ENCODE measurements around the gene HELQ. TPM values are rescaled to one million over a fixed set of nuclear protein-coding genes. Genes with fewer than 3 reads are reported as not detected.
A peak's percentile ranks its signal among the peaks of the same experiment; 100 is the strongest.

HELQ gene
- total and polyA plus RNA-seq, 2 of the 13 experiments (the other 11 are each of a cell fraction or from before 2014, with no cell fraction given) = 6.6 to 10.8 TPM

DNA sequence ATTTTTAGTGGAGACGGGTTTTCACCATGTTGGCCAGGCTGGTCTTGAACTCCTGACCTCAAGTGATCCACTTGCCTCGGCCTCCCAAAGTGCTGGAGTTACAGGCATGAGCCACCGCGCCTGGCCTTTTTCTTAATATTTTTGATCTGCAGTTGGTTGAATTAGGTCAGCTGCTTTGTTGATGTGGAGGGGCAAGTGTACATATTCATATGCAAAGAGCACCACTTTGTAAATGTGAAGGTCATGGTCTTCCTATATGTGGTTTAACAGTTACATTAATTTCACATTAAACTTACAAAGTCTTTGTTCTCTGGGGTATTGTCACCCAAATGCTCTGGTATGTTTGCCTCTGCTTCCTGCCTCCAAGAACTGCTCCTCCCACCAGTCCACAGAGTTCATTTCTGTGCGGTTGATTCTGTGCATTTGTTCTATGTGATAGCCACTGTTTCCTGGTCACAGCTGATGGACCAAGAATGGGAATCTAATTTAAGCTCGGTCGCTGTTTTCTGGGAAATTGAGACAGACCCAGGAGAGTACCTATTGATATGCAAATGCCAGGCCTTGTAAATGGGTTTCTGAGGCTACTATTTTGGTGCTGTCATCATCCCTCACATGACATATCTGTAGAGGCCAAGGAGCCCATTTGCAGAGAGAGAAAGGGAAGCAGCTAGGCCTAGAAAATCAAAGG is 94.1 kb downstream of the HELQ start (continued):
- TF ChIP-seq, protein P1, sequence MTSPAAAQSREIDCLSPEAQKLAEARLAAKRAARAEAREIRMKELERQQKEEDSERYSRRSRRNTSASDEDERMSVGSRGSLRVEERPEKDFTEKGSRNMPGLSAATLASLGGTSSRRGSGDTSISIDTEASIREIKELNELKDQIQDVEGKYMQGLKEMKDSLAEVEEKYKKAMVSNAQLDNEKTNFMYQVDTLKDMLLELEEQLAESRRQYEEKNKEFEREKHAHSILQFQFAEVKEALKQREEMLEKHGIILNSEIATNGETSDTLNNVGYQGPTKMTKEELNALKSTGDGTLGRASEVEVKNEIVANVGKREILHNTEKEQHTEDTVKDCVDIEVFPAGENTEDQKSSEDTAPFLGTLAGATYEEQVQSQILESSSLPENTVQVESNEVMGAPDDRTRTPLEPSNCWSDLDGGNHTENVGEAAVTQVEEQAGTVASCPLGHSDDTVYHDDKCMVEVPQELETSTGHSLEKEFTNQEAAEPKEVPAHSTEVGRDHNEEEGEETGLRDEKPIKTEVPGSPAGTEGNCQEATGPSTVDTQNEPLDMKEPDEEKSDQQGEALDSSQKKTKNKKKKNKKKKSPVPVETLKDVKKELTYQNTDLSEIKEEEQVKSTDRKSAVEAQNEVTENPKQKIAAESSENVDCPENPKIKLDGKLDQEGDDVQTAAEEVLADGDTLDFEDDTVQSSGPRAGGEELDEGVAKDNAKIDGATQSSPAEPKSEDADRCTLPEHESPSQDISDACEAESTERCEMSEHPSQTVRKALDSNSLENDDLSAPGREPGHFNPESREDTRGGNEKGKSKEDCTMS (CRISPR knock-in tag; conservative IDR thresholded peaks at IDR 0.05) = no peak
- TF ChIP-seq PAF1 (CRISPR knock-in tag; IDR thresholded peaks at IDR 0.05) (no peak), ATM (IDR thresholded peaks at IDR 0.05; ENCODE audit: borderline replicate concordance) (no peak), CHD4 (IDR thresholded peaks at IDR 0.05; ENCODE audit: borderline replicate concordance, low read length) (peak; percentile 64; the same call in 1 of the 2 replicates), REPIN1 (CRISPR knock-in tag; IDR thresholded peaks at IDR 0.05; ENCODE audit: borderline replicate concordance, low read depth) (no peak), ZNF605 (CRISPR knock-in tag; IDR thresholded peaks at IDR 0.05) (peak; percentile 32; the same call in 1 of the 2 replicates), MEF2D (CRISPR knock-in tag; IDR thresholded peaks at IDR 0.05) (no peak), ZNF850 (CRISPR knock-in tag; conservative IDR thresholded peaks at IDR 0.05) (no peak), ZIK1 (CRISPR knock-in tag; IDR thresholded peaks at IDR 0.05; ENCODE audit: borderline replicate concordance, low read depth) (no peak), TOE1 (CRISPR knock-in tag; IDR thresholded peaks at IDR 0.05) (no peak), ZFP36 (IDR thresholded peaks at IDR 0.05; ENCODE audit: borderline replicate concordance, low read depth, low read length, partially characterized antibody) (no peak), ZNF75D (CRISPR knock-in tag; IDR thresholded peaks at IDR 0.05; ENCODE audit: borderline replicate concordance) (no peak), ZNF777 (CRISPR knock-in tag; IDR thresholded peaks at IDR 0.05) (no peak), SMARCC2 (IDR thresholded peaks at IDR 0.05) (no peak), ZC3H13 (CRISPR knock-in tag; IDR thresholded peaks at IDR 0.05) (no peak), ZNF557 (CRISPR knock-in tag; IDR thresholded peaks at IDR 0.05) (no peak), HCFC1 (IDR thresholded peaks at IDR 0.05; ENCODE audit: low read depth, low read length) (no peak)
- TF ChIP-seq, protein P2, sequence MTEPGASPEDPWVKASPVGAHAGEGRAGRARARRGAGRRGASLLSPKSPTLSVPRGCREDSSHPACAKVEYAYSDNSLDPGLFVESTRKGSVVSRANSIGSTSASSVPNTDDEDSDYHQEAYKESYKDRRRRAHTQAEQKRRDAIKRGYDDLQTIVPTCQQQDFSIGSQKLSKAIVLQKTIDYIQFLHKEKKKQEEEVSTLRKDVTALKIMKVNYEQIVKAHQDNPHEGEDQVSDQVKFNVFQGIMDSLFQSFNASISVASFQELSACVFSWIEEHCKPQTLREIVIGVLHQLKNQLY (CRISPR knock-in tag; IDR thresholded peaks at IDR 0.05) = no peak
- TF ChIP-seq, protein P3, sequence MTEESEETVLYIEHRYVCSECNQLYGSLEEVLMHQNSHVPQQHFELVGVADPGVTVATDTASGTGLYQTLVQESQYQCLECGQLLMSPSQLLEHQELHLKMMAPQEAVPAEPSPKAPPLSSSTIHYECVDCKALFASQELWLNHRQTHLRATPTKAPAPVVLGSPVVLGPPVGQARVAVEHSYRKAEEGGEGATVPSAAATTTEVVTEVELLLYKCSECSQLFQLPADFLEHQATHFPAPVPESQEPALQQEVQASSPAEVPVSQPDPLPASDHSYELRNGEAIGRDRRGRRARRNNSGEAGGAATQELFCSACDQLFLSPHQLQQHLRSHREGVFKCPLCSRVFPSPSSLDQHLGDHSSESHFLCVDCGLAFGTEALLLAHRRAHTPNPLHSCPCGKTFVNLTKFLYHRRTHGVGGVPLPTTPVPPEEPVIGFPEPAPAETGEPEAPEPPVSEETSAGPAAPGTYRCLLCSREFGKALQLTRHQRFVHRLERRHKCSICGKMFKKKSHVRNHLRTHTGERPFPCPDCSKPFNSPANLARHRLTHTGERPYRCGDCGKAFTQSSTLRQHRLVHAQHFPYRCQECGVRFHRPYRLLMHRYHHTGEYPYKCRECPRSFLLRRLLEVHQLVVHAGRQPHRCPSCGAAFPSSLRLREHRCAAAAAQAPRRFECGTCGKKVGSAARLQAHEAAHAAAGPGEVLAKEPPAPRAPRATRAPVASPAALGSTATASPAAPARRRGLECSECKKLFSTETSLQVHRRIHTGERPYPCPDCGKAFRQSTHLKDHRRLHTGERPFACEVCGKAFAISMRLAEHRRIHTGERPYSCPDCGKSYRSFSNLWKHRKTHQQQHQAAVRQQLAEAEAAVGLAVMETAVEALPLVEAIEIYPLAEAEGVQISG (CRISPR knock-in tag; IDR thresholded peaks at IDR 0.05) = 0 out of 2 replicates have a peak, but pooled peaks have one; percentile 22
- TF ChIP-seq, protein P4, sequence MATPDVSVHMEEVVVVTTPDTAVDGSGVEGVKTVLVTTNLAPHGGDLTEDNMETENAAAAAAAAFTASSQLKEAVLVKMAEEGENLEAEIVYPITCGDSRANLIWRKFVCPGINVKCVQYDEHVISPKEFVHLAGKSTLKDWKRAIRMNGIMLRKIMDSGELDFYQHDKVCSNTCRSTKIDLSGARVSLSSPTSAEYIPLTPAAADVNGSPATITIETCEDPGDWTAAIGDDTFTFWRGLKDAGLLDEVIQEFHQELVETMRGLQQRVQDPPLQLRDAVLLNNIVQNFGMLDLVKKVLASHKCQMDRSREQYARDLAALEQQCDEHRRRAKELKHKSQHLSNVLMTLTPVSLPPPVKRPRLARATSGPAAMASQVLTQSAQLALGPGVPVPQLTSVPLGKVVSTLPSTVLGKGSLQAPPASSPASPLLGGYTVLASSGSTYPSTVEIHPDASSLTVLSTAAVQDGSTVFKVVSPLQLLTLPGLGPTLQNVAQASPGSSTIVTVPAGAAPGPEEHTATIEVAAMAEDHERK (CRISPR knock-in tag; IDR thresholded peaks at IDR 0.05; ENCODE audit: low read depth) = no peak
- TF ChIP-seq, protein P5, sequence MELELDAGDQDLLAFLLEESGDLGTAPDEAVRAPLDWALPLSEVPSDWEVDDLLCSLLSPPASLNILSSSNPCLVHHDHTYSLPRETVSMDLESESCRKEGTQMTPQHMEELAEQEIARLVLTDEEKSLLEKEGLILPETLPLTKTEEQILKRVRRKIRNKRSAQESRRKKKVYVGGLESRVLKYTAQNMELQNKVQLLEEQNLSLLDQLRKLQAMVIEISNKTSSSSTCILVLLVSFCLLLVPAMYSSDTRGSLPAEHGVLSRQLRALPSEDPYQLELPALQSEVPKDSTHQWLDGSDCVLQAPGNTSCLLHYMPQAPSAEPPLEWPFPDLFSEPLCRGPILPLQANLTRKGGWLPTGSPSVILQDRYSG (CRISPR knock-in tag; IDR thresholded peaks at IDR 0.05) = no peak
